Testis (tissue), 3 donors: Measurements from ENCODE around the gene B3GAT1. TPM values are rescaled to one million over a fixed set of nuclear protein-coding genes. Genes with fewer than 3 reads are reported as not detected.

Experiments used
- DNase-seq: peaks from one replicate; pipeline ENCODE4 v3.0.0-alpha.2; 2019
- H3K27ac ChIP-seq, 2 donors: fragments of 200-600 bp; sonication (generic); one replicate each; pipeline ENCODE4 v1.5.1; 2019
- H3K27me3 ChIP-seq: fragments of 200-600 bp; sonication (generic); one replicate; pipeline ENCODE4 v1.5.1; 2019
- H3K36me3 ChIP-seq: fragments of 200-600 bp; sonication (generic); one replicate; pipeline ENCODE4 v1.5.1; 2017; ENCODE audit warnings: low read depth; ENCODE audit errors: missing control alignments
- H3K4me1 ChIP-seq: fragments of 200-600 bp; sonication (generic); one replicate; pipeline ENCODE4 v1.5.1; 2019
- H3K4me3 ChIP-seq, 2 donors: fragments of 200-600 bp; sonication (generic); one replicate each; pipeline ENCODE4 v1.5.1; 2017 to 2019
- H3K9me3 ChIP-seq: fragments of 200-600 bp; sonication (generic); one replicate; pipeline ENCODE4 v1.5.1; 2017
- POLR2A ChIP-seq: fragments of 450-650 bp; IDR thresholded peaks from one replicate; pipeline ENCODE4 v1.6.1; 2017; ENCODE audit warnings: antibody characterized with exemption, mild to moderate bottlenecking, moderate library complexity
- WGBS, 2 donors: methylation state at CpG; one replicate each; pipeline ENCODE4 v1.1.5; 2018; 5-methylcytosine and 5-hydroxymethylcytosine counted together
- intact Hi-C: fragments of 100-400 bp; cut with DNase I; formaldehyde crosslinking; loops from one replicate; pipeline ENCODE4 v1.15.1; 2023; ENCODE audit warnings: low total_unique reads
- polyA plus RNA-seq: library from polyadenylated mRNA; stranded (reverse); fragments of 350-450 nt; fragmentation: Illumina TruSeq; extraction: RNeasy Lipid Tissue Mini Kit (QIAGEN cat#74804); gene quantifications from one replicate; pipeline ENCODE4 v1.2.3, GENCODE V29; 2014; ENCODE audit warnings: low read depth, low replicate concordance; ENCODE audit not compliant: insufficient read depth
- total RNA-seq, 2 donors: library from RNA; depleted of rRNA; stranded (reverse); fragments of >200 nt; gene quantifications; one replicate each; pipeline ENCODE4 v1.2.3, GENCODE V29; 2016
- TF ChIP-seq, protein P1 (sequence below), 3 experiments: fragments of 450-650 bp in 2 of 3; fragments of 200-600 bp in 1 of 3; sonication (generic) in 1 of 3; IDR thresholded peaks; one replicate each; pipeline ENCODE4 v1.5.1; 2016 to 2019; ENCODE audit warnings: antibody characterized with exemption in 3 of 3, mild to moderate bottlenecking in 2 of 3, moderate library complexity in 1 of 3

B3GAT1 gene
- total and polyA plus RNA-seq, 3 donors from 2014 or later: 2.7 to 4.3 (median 3.0) TPM

DNA sequence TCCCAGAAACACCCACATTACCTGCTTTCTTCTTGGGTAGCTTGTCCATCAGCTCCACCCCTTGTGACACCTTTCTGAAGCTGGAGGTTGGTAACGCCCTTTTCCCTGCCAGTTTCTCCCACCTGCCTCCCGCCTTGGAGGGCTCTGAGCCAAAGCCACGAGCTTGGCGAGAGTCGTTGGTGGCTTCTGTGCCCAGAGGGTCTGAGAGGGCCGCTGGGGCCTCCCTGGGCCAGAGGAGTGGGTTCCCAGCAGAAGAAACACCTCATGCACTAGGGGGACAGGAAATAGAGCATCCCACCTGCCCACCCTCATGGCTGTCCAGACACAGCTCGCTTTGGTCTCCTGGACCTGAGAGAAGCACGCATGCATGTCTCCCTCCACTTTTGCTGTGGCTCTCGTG is 37.9 kb downstream of the B3GAT1 start:
- H3K27ac ChIP-seq: no peak overlapping the region
- no peak overlapping the region for H3K4me3 ChIP-seq
- 83 to 91% methylated on average over 9 of the region's 9 CpGs for WGBS, 2 donors
- intact Hi-C loops: no loop called here
- no peaks in the 10 kb centered on the region for H3K9me3 ChIP-seq
- no peaks in the 10 kb centered on the region for H3K36me3 ChIP-seq
- H3K27me3 ChIP-seq: no peaks in the 10 kb centered on the region
- no peaks in the 10 kb centered on the region for H3K4me1 ChIP-seq
- TF ChIP-seq, protein P1, sequence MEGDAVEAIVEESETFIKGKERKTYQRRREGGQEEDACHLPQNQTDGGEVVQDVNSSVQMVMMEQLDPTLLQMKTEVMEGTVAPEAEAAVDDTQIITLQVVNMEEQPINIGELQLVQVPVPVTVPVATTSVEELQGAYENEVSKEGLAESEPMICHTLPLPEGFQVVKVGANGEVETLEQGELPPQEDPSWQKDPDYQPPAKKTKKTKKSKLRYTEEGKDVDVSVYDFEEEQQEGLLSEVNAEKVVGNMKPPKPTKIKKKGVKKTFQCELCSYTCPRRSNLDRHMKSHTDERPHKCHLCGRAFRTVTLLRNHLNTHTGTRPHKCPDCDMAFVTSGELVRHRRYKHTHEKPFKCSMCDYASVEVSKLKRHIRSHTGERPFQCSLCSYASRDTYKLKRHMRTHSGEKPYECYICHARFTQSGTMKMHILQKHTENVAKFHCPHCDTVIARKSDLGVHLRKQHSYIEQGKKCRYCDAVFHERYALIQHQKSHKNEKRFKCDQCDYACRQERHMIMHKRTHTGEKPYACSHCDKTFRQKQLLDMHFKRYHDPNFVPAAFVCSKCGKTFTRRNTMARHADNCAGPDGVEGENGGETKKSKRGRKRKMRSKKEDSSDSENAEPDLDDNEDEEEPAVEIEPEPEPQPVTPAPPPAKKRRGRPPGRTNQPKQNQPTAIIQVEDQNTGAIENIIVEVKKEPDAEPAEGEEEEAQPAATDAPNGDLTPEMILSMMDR (IDR thresholded peaks at IDR 0.05): no peak
- TF ChIP-seq POLR2A: no peak
- DNase-seq: no peak

DNA sequence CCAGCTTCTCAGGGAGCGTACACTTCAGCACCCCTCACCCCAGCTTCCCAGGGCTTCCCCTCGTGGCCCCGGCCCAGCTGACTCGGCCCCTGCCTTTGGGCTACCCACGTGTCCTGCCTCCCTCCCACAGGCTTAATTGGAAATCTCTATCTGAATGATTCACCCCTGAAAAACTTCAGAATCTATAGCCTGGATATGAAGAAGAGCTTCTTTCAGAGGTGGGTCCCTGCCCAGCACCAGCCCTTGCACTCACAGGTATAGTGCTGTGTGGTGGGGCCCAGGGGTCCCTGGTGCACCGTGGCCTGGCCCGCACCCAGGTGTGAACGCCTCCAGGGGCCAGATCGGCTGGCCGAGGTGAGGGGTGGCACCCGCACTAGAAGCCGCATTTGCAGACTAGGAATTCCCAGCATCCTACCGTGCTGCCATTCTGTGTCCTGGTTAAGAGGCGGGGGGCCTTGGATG is 38.4 kb downstream of the B3GAT1 start:
- Histone ChIP-seq H3K9me3 (no peaks in the 10 kb centered on the region), H3K4me1 (no peaks in the 10 kb centered on the region), H3K27me3 (no peaks in the 10 kb centered on the region), H3K36me3 (no peaks in the 10 kb centered on the region), H3K27ac (no peak overlapping the region), H3K4me3 (no peak overlapping the region)
- DNase-seq: no peak
- 84 to 86% methylated on average over 6 to 14 of the region's 14 CpGs for WGBS, 2 donors
- TF ChIP-seq POLR2A: no peak
- TF ChIP-seq, protein P1 (IDR thresholded peaks at IDR 0.05): no peak
- intact Hi-C loops: no loop called here

- Histone ChIP-seq H3K9me3 (no peaks in the 10 kb centered on the region), H3K4me1 (no peaks in the 10 kb centered on the region), H3K27me3 (no peaks in the 10 kb centered on the region), H3K27ac (no peak overlapping the region), H3K4me3 (no peak overlapping the region), H3K36me3 (no peaks in the 10 kb centered on the region)
- 80 to 90% methylated on average over 7 to 8 of the region's 8 CpGs for WGBS, 2 donors
- intact Hi-C loops: no loop called here
- DNase-seq: no peak
- TF ChIP-seq POLR2A: no peak
- TF ChIP-seq, protein P1 (IDR thresholded peaks at IDR 0.05): no peak
These were observed 39.1 kb downstream of the B3GAT1 start for GRCh38 chr11:134372961-134373360.

GRCh38 chr11:134372536-134372935 is 39.5 kb downstream of the B3GAT1 start:
- H3K27me3 ChIP-seq: no peaks in the 10 kb centered on the region
- WGBS, 2 donors: 80 to 92% methylated on average over 10 of the region's 10 CpGs
- no peaks in the 10 kb centered on the region for H3K9me3 ChIP-seq
- TF ChIP-seq POLR2A: no peak
- TF ChIP-seq, protein P1 (IDR thresholded peaks at IDR 0.05): no peak
- H3K36me3 ChIP-seq: no peaks in the 10 kb centered on the region
- intact Hi-C loops: no loop called here
- no peak overlapping the region for H3K27ac ChIP-seq
- DNase-seq: no peak
- H3K4me3 ChIP-seq: no peak overlapping the region
- no peaks in the 10 kb centered on the region for H3K4me1 ChIP-seq

DNA sequence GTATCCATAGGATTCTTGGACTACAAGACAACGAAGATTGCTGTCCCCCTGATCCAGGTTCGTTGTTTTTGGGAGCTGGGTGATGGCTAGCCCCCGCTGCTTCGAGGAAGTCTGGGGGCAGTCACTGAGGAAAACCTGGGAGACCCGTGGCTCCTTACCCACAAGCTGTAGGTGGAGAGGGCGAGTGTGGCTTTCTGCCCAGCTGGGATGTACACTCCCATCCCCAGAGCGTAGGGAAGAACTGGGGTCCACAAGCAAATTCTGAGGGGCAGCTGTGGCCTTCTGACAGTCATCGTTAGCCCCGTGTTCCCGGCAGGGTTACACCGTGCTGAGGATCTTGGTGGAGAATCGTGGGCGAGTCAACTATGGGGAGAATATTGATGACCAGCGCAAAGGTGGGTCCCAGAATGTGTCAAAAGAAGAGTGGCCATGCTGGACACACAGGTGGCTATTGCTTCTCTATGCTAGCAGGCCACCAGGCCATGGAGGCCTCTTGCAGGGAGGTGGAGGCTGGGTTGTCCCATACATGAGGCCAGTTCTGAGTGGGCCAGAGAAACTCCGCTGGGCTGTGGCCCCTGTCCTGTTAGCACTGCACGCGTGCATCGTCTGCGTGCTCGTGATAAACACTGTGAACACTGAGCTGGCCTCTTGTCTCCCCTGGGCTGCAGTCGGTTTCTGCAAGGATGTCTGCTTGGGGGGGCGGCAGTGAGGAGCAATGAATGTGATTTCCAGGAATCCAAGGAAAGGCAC is 40.4 kb downstream of the B3GAT1 start:
- 94 to 96% methylated on average over 21 to 22 of the region's 22 CpGs for WGBS, 2 donors
- TF ChIP-seq POLR2A: no peak
- TF ChIP-seq, protein P1 (IDR thresholded peaks at IDR 0.05): no peak
- Histone ChIP-seq H3K27ac (no peak overlapping the region), H3K9me3 (no peaks in the 10 kb centered on the region), H3K4me1 (no peaks in the 10 kb centered on the region), H3K36me3 (no peaks in the 10 kb centered on the region), H3K4me3 (no peak overlapping the region), H3K27me3 (no peaks in the 10 kb centered on the region)
- no peak for DNase-seq
- intact Hi-C loops: no loop called here
